ENCODE results near the gene ARL6IP5.

Gene ARL6IP5

GRCh38 chr3:69149586-69149985 is 64.8 kb downstream of the ARL6IP5 start:
- DNase-seq (ENCODE audit: insufficient read length, low spot score) (no peak), FAIRE-seq (no peak)

All from HTR-8/SVneo (cell line).